ENCODE data around the gene LGR4. TPM values are rescaled to one million over a fixed set of nuclear protein-coding genes. Genes with fewer than 3 reads are reported as not detected.

The LGR4 gene
- total and polyA plus RNA-seq, 2 of the 13 experiments (the other 11 are each of a cell fraction or from before 2014, with no cell fraction given) = 42.1 to 68.7 TPM

DNA sequence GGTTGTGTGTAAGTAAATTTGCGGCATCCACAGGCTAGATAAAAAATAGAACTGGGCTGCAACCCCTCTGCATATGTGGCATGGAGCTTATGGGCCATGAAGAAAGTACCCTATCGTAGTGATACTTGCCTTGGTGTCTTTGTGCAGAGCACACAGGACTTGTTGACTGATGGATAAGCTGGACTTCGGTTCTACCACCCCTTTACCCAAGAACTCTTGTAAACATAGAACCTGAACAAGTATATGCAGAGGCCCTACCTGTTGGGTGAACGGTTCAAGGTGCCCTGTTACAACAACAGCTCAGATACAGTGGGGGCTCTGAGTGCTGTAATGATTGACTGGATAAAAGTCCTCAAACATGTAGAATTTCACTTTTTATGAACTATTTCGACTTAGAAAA, 3.0 kb upstream of the LGR4 start (continued):
- TF ChIP-seq FOXO1 (CRISPR knock-in tag; IDR thresholded peaks at IDR 0.05) (peak; percentile 98), ZFAT (CRISPR knock-in tag; conservative IDR thresholded peaks at IDR 0.05) (no peak), SUZ12 (IDR thresholded peaks at IDR 0.05; ENCODE audit: low read depth, low read length) (no peak), ZNF629 (CRISPR knock-in tag; conservative IDR thresholded peaks at IDR 0.05) (0 out of 2 replicates have a peak, but pooled peaks have one; percentile 20), EZH2 (conservative IDR thresholded peaks at IDR 0.05; ENCODE audit: low read depth, low read length) (no peak), NONO (IDR thresholded peaks at IDR 0.05) (no peak), NONO (CRISPR knock-in tag; conservative IDR thresholded peaks at IDR 0.05) (peak; percentile 72; the same call in 1 of the 2 replicates), IRF2 (CRISPR knock-in tag; IDR thresholded peaks at IDR 0.05) (peak; percentile 88), PTBP1 (IDR thresholded peaks at IDR 0.05; ENCODE audit: low read depth, low read length, poor library complexity, severe bottlenecking) (no peak), ZBTB7A (CRISPR knock-in tag; IDR thresholded peaks at IDR 0.05) (no peak), HMG20A (CRISPR knock-in tag; IDR thresholded peaks at IDR 0.05; ENCODE audit: borderline replicate concordance) (peak; percentile 80), JUNB (CRISPR knock-in tag; IDR thresholded peaks at IDR 0.05; ENCODE audit: borderline replicate concordance) (no peak), ZNF724P (CRISPR knock-in tag; IDR thresholded peaks at IDR 0.05; ENCODE audit: borderline replicate concordance) (no peak), ZNF598 (CRISPR knock-in tag; IDR thresholded peaks at IDR 0.05; ENCODE audit: borderline replicate concordance) (no peak), ERF (CRISPR knock-in tag; IDR thresholded peaks at IDR 0.05) (0 out of 2 replicates have a peak, but pooled peaks have one; percentile 56), KDM4B (CRISPR knock-in tag; IDR thresholded peaks at IDR 0.05) (0 out of 2 replicates have a peak, but pooled peaks have one; percentile 56)
- TF ChIP-seq, protein P1, sequence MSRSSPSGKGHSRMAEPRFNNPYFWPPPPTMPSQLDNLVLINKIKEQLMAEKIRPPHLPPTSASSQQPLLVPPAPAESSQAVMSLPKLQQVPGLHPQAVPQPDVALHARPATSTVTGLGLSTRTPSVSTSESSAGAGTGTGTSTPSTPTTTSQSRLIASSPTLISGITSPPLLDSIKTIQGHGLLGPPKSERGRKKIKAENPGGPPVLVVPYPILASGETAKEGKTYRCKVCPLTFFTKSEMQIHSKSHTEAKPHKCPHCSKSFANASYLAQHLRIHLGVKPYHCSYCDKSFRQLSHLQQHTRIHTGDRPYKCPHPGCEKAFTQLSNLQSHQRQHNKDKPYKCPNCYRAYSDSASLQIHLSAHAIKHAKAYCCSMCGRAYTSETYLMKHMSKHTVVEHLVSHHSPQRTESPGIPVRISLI (CRISPR knock-in tag; IDR thresholded peaks at IDR 0.05; ENCODE audit: borderline replicate concordance) = no peak
- TF ChIP-seq, protein P2, sequence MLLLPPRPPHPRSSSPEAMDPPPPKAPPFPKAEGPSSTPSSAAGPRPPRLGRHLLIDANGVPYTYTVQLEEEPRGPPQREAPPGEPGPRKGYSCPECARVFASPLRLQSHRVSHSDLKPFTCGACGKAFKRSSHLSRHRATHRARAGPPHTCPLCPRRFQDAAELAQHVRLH (CRISPR knock-in tag; IDR thresholded peaks at IDR 0.05; ENCODE audit: borderline replicate concordance, low read depth) = 0 out of 2 replicates have a peak, but pooled peaks have one; percentile 39
- TF ChIP-seq, protein P3, sequence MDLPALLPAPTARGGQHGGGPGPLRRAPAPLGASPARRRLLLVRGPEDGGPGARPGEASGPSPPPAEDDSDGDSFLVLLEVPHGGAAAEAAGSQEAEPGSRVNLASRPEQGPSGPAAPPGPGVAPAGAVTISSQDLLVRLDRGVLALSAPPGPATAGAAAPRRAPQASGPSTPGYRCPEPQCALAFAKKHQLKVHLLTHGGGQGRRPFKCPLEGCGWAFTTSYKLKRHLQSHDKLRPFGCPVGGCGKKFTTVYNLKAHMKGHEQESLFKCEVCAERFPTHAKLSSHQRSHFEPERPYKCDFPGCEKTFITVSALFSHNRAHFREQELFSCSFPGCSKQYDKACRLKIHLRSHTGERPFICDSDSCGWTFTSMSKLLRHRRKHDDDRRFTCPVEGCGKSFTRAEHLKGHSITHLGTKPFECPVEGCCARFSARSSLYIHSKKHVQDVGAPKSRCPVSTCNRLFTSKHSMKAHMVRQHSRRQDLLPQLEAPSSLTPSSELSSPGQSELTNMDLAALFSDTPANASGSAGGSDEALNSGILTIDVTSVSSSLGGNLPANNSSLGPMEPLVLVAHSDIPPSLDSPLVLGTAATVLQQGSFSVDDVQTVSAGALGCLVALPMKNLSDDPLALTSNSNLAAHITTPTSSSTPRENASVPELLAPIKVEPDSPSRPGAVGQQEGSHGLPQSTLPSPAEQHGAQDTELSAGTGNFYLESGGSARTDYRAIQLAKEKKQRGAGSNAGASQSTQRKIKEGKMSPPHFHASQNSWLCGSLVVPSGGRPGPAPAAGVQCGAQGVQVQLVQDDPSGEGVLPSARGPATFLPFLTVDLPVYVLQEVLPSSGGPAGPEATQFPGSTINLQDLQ (CRISPR knock-in tag; IDR thresholded peaks at IDR 0.05) = no peak
- TF ChIP-seq, protein P4, sequence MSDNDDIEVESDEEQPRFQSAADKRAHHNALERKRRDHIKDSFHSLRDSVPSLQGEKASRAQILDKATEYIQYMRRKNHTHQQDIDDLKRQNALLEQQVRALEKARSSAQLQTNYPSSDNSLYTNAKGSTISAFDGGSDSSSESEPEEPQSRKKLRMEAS (IDR thresholded peaks at IDR 0.05) = no peak; the same call in 1 of the 2 replicates
- TF ChIP-seq, protein P5, sequence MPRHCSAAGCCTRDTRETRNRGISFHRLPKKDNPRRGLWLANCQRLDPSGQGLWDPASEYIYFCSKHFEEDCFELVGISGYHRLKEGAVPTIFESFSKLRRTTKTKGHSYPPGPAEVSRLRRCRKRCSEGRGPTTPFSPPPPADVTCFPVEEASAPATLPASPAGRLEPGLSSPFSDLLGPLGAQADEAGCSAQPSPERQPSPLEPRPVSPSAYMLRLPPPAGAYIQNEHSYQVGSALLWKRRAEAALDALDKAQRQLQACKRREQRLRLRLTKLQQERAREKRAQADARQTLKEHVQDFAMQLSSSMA (CRISPR knock-in tag; IDR thresholded peaks at IDR 0.05) = no peak
- TF ChIP-seq, protein P6, sequence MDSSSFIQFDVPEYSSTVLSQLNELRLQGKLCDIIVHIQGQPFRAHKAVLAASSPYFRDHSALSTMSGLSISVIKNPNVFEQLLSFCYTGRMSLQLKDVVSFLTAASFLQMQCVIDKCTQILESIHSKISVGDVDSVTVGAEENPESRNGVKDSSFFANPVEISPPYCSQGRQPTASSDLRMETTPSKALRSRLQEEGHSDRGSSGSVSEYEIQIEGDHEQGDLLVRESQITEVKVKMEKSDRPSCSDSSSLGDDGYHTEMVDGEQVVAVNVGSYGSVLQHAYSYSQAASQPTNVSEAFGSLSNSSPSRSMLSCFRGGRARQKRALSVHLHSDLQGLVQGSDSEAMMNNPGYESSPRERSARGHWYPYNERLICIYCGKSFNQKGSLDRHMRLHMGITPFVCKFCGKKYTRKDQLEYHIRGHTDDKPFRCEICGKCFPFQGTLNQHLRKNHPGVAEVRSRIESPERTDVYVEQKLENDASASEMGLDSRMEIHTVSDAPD (CRISPR knock-in tag; IDR thresholded peaks at IDR 0.05) = no peak
- TF ChIP-seq, protein P7, sequence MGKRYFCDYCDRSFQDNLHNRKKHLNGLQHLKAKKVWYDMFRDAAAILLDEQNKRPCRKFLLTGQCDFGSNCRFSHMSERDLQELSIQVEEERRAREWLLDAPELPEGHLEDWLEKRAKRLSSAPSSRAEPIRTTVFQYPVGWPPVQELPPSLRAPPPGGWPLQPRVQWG (CRISPR knock-in tag; IDR thresholded peaks at IDR 0.05; ENCODE audit: borderline replicate concordance, low read depth) = no peak
- TF ChIP-seq, protein P8, sequence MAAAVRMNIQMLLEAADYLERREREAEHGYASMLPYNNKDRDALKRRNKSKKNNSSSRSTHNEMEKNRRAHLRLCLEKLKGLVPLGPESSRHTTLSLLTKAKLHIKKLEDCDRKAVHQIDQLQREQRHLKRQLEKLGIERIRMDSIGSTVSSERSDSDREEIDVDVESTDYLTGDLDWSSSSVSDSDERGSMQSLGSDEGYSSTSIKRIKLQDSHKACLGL (CRISPR knock-in tag; IDR thresholded peaks at IDR 0.05) = no peak

Measured in HepG2 (cell line).